Activated CD4-positive, alpha-beta T cell treated with anti-CD3 and anti-CD28 coated beads, Interleukin-2, Interleukin-4, amounts not matched to agents 100 ng/mL and 50 ng/mL, durations not matched to agents 16 hours and 8 hours (primary cell): ENCODE results near the gene AKR7A2.

Experiments
- DNase-seq: peaks from one replicate; pipeline ENCODE4 v3.0.0-alpha.2; 2020; ENCODE audit warnings: low spot score

AKR7A2 gene

DNA sequence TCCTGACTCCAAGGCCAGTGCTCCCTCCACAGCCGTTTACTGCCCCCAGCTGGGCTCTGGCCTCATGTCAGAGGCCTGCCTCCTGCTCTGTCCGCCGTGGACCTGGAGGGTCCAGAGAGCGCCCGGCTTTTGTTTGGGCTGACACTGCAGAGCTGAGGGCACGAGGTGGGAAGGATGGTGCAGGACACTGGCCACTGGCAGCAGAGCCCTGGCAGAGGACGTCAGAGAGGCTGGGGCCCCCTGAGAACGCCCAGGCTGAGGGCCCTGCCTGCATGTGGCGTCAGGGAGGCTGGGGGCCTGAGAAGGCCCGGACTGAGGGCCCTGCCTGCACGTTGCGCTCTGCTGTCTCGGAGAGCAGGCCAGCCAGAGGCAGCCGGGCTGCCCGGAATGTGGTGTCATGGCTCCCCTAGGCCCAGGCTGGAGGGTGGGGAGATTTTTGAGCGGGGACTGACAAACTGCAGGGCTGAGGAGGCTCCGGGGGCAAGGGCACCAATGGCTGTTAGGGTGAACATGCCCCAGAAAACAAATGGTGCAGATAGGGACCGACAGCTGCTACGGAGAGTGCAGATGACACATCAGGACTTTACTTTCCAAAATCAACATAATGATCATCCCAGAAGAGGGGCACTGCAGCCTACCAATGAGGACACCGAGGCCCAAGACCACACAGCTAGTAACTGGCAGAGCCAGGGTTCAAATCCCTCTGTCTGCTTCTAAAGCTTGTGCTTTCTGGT lies 31.8 kb upstream of the AKR7A2 start:
- no peak for DNase-seq

DNA sequence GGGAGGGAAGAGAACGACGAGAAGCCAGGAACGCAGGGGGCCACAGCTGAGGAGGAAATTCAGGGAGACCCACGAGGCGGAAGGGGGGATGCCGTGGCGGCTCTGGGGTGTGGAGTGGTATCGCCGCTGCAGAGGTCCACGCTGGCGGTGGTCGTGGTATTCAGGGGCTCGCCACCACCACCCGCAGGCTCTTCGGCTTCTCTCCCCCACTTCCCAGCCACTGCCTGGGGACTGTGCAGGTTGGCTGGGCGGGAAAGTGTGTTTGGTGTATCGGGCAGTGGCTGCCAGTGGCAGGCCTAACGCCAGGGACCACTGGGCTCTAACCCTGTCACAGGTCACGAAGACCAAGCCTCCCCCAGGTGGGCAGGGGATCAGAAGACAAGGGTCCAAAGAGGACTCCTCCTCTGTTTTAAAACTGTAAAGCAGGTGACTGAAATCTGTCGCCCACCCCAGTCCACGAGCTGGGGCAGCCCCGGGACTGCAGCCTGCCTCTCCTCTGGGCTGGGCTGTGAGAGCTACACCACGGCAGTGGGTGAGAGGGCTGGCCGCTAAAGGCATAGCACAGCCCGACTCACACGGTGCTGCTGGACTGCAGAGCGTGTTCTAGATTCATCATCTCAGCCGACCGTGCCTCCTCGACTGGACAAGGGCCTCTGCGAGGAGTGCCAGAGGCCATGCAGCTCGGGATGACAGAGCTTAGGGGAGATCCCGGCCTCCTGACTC lies 31.1 kb upstream of the AKR7A2 start:
- DNase-seq: no peak

- no peak for DNase-seq
These were observed 30.3 kb upstream of the AKR7A2 start for GRCh38 chr1:19342062-19342750.

- DNase-seq: peak; percentile 78
These were observed 29.5 kb upstream of the AKR7A2 start for GRCh38 chr1:19341201-19342061.

GRCh38 chr1:19340387-19340937 lies 28.5 kb upstream of the AKR7A2 start:
- no peak for DNase-seq

GRCh38 chr1:19339214-19339861 lies 27.4 kb upstream of the AKR7A2 start:
- no peak for DNase-seq

DNA sequence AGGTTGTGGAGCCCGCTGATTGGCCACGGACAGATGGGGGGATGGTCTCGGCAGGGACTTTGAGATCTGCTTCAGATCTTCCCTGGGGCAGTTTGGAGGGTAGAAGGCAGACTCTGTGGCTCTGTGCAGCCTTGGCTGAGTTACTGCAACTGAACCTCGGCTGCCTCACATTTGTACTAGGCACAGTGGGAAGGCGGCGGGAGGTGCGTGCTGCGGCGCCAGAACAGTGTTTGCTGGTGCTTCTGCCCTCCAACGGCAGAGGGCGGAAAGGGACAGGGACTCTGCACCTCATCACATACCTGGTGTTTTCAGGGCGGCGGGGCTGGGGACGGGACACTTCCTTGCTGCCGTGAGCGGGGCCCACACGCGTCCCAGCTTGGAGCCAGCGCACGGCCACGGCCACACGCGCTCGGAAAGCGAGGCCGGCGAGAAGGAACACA lies 26.4 kb upstream of the AKR7A2 start:
- DNase-seq: no peak

DNA sequence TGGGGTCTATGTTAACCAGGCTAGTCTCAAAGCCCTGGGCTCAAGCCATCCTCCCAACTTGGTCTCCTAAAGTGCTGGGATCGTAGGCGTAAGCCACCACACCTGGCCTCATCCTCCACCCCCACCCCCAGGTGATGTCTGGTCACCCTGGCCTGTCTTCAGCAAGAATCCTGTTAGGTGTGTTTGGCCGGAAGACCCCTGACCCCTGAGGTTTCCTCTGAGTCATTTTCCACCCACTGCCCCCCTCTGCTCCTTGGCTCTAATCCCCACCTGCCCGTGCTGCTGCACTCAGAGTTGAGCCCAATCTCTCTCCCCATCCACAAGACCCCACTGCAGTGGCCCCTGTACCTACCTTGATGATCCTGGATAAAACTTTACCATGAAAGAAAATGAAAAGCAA lies 25.3 kb upstream of the AKR7A2 start:
- no peak for DNase-seq

- DNase-seq: peak; percentile 38
These were observed 24.6 kb upstream of the AKR7A2 start for GRCh38 chr1:19336543-19336942.

DNA sequence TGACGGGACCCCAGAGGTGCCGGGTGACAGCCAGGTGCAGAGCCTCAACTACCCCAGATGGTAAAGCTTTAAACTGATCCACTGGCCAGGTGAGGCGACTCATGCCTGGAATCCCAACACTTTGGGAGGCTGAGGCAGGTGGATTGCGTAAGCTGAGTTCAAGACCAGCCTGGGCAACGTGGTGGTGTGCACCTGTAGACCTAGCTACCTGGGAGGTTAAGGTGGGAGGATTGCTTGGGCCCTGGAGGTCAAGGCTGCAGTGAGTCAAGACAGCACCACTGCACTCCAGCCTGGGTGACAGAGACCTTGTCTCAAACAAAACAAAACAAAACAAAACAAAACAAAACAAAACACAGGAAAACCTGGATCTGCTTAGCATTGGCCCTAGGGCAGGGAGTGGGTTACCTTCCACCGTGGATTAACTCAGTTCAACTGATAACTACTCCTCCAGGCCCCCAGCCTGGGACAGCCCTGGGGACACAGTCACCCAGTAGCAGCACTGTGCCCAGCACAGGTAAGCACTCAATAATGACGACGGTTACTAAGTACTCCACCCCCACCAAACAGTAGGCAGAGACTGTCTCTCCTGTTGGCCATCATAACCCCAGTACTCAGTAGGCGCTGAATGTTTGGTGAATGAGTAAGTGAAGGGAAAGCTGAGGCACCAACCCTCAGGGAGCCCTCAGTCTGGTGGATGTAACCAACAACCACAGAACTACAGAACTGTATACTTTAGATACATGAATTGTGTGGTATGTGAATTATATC lies 21.8 kb upstream of the AKR7A2 start:
- DNase-seq: no peak

DNA sequence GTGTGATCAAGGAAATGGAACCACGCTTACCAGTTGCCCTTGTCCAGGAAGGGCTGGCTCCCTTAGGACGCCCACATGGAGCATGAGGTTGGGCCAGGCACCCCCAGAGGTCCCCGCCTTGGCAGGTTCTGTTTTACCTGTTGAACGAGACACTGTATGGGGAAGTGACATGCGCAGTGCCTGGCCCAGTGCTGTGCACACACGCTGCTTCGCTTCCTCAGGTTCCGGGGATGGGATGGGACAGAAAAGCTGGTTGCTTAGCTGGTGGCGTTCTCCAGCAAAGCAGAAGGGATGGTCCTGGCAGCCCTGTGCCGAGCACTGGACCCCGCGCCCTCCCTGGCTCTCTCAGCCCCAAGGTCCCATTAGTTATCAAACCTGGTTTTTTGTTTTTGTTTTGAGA lies 20.9 kb upstream of the AKR7A2 start:
- DNase-seq: no peak

DNA sequence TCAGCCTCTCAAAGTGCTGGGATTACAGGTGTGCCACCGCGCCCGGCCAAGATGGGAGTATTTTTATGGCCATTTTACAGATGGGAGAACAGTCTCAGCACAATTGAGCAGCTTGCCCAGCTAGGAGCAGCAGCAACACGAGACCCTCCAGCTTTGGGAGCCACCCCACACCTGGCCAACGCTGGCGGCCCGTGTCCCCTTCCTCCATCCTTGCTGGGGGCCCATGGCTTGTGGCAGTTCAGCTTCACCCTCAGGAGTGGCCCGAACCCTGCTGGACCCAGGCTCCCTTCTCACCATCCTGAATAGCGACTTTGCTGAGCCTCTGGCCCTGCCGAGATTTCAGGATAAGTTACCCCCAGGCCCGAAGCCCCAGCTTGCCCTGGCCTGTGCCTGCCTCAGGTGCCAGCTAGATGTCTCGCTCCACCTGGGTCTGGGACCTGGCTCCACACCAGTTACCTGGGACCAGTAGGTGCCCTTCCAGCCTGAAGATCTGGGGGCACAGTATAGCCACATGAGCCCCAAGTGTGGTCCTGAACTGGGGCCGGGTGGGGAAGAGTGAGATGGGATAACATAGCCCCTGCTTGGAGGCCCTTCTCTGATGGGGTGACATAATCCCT lies 19.4 kb upstream of the AKR7A2 start:
- DNase-seq: no peak

DNA sequence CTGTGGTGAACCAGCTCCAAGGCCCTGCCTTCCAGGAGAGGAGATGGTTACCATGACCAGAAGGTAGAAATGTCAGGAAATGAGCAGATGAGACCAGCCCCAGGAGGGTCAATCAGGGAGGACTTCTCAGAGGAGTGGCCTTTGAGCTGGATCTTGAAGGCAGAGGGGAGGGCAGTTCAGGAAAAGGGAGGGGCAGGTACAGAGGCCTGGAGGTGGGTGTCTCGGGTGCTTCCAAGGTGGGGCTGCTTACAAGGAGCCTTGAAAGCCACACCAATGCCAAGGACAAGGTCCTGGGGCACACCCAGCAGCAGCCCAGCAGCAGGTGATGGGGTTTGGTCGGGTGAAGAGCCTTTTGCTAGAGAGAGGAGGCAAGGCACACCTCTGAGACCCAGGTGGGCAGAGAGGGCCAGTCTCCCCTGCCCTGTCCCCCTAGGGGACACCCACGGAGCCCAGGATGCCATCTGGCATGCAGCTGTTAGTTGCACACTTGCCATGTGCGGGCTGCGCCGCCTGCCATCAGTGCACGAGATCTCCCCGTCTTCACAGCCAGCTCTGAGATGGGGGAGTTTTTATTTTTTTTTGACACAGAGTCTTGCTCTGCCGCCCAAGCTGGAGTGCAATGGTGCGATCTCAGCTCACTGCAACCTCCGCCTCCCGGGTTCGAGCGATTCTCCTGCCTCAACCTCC lies 18.6 kb upstream of the AKR7A2 start:
- DNase-seq: no peak

DNA sequence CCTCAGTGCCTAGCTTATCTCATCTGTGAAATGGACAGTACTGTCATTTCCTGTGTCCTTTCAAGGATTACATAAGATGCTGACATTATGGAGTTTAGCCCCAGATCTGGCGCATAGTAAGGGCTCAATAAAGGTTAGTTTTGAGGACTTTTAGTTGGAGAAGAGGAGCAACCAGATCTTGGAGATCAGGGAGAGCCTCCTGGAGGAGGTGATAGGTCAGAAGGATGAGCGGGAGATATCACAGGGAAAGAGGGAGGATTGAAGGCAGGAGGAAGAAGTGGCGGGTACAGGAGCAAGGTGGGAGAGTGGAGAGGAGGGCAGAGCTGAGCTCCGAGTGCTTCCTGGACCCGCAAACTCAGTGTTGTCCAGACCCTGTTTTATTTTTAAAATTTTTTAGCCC lies 17.7 kb upstream of the AKR7A2 start:
- DNase-seq: no peak

DNA sequence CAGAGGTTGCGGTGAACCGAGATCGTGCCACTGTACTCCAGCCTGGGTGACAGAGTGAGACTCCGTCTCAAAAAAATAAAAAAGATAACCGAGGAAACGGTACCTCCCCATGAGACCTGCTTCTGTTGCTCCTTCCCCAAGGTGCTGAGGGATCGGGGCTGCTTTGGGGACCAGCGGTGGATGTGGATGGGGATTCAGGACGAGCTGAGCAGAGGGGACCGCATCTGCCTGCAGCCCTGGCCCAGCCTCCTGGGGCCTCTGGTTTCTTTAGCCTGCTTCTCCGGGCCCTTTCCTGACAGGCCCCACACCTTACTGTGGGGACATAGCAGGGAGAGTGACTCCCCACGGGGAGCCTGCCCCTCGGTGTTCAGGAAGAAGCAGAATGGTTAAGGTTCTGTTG lies 17.2 kb upstream of the AKR7A2 start:
- no peak for DNase-seq

DNA sequence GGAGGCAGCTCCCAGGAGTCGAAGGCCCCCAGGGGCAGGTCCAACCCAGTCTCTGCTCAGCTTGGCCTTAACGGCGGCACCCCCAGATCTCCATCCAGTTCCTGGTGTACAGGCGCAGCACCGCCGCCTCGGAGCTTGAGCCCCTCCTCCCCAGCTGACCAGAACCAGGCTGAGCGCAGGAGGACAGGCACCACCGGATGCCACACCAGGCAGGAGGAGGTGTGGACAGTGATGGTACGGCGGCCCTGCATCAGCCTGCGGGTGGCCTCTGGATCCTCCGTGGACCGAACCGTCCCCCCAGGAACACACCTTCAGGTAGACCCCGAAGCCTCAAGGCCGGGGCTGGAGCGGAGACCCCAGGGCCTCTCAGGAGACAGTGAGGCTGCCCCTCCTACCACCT lies 16.5 kb upstream of the AKR7A2 start:
- no peak for DNase-seq

DNA sequence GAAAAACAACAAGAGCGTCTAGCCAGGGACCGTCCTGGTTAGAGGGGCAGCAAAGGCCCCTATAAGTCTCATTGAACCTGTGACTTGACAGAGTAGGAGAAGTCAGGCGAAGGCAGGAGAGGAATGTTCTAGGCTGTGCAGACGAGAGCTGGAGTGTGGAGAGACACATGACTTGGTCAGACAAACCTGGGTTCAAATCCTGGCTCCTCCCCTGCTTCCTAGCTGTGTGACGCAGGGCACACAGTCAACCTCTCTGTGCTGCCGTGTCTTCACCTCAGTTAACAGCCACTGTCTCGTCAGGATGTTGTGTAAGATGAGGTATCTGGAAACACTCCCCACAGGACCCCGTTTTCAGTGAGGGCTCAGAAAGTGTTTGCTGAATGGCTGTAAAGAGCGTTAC lies 15.8 kb upstream of the AKR7A2 start:
- DNase-seq: no peak

DNA sequence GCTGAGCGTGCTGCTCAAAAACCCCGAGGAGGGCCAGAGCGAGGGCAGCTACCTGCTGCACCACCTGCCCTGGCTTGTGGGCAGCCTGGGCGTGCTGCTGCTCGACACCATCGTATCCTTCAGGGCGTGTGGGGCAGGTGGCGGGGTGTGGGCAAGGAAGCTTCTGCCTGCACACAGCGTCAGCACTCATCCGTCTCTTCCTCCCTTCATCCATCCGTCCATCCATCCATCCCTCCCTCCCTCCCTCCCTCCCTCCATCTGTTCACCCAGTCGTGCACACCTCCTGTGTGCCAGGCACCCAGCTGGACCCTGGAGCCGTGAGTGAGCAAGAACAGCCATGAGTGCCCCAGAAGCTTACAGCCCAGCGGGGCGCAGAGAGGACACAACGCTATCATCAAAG lies 15.4 kb upstream of the AKR7A2 start:
- no peak for DNase-seq

GRCh38 chr1:19326748-19327065 lies 14.8 kb upstream of the AKR7A2 start:
- no peak for DNase-seq
